ENCODE results near the gene STK24. TPM values are rescaled to one million over a fixed set of nuclear protein-coding genes. Genes with fewer than 3 reads are reported as not detected.

The STK24 gene
- total RNA-seq, 2 donors from 2014 or later = 115 to 125 TPM

DNA sequence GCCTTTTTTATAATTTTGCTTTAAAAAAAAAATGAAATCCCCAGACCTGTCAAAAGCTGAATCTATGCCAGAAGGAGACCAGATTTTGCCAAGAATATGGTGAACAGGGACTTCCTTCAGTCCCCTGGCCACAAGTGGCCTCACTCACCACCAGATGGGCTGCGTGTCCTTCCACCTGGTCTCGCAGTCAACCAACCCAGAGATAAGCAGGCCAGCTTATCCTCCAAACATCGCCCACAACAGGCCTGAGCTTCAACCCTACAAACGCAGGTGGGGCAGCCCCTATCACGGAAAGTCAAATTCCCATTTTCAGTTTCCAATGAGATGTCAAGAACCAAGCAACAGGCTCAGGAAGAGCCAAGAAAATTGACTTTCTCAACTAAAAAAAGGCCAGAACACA is 30.5 kb downstream of the STK24 start:
- TF ChIP-seq, protein P1, sequence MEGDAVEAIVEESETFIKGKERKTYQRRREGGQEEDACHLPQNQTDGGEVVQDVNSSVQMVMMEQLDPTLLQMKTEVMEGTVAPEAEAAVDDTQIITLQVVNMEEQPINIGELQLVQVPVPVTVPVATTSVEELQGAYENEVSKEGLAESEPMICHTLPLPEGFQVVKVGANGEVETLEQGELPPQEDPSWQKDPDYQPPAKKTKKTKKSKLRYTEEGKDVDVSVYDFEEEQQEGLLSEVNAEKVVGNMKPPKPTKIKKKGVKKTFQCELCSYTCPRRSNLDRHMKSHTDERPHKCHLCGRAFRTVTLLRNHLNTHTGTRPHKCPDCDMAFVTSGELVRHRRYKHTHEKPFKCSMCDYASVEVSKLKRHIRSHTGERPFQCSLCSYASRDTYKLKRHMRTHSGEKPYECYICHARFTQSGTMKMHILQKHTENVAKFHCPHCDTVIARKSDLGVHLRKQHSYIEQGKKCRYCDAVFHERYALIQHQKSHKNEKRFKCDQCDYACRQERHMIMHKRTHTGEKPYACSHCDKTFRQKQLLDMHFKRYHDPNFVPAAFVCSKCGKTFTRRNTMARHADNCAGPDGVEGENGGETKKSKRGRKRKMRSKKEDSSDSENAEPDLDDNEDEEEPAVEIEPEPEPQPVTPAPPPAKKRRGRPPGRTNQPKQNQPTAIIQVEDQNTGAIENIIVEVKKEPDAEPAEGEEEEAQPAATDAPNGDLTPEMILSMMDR (conservative IDR thresholded peaks at IDR 0.05) = peak; percentile 43
- 70 to 77% methylated on average over 5 of the region's 5 CpGs for WGBS, 2 experiments (ENCODE audit: insufficient coverage in 1 of 2, insufficient read length in 1 of 2)
- no peak overlapping the region for H3K27ac ChIP-seq (ENCODE audit: low read depth, low read length)
- H3K27me3 ChIP-seq (ENCODE audit: control insufficient read depth, insufficient read depth, low read length, poor library complexity, severe bottlenecking) = no peaks in the 10 kb centered on the region
- H3K36me3 ChIP-seq (ENCODE audit: control insufficient read depth, insufficient read depth, low read length) = peaks cover 24% of the 10 kb centered on the region
- H3K9me3 ChIP-seq (ENCODE audit: control insufficient read depth, low read length) = peaks cover 12% of the 10 kb centered on the region
- no peak for DNase-seq
- H3K9ac ChIP-seq (ENCODE audit: extremely low read depth, low read length, poor library complexity, severe bottlenecking) = no peak overlapping the region
- Mint-ChIP-seq H3K4me1 (peaks cover 60% of the 10 kb centered on the region), H3K27me3 (ENCODE audit: insufficient read depth) (no peaks in the 10 kb centered on the region), H3K36me3 (ENCODE audit: low read depth) (peaks cover 27% of the 10 kb centered on the region), H3K27ac (peak overlapping the region; percentile 80), H3K9me3 (peaks cover 7% of the 10 kb centered on the region), H3K4me3 (no peak overlapping the region)
- H3K4me3 ChIP-seq (ENCODE audit: low read length) = no peak overlapping the region
- peaks cover 16% of the 10 kb centered on the region for H3K4me1 ChIP-seq (ENCODE audit: control insufficient read depth, insufficient read depth, low read length)

DNA sequence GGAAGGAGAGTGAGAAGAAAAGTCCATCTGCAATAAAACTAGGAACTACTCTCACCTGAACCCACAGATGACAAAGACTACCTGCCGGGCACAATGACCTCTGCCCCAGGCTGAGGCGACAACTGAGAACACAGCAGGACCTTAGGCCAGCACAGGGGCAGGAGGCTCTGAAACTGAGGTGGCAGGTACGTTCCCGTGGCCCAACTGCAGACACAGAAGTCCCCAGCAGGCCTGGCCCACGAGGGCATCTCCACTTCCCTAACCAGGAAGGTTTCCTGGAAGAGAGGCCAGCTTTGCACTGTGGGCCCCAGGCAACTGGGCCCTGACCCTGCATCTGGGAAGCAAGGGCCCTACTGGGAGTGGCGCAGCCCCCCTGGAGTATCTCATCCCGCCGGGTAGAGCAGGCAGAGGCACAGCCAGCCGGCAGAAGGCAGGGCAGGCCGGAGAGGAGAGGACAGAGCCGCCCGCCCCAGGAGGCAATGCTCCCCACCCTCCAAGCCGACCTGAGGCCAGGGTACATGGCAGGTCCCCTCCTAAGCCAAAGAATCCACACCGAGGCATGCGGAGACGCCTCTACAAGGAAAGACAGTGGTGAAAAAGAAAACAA is 32.7 kb downstream of the STK24 start:
- no peak overlapping the region for H3K4me3 Mint-ChIP-seq
- peak overlapping the region; percentile 12 for H3K27ac ChIP-seq (ENCODE audit: low read depth, low read length)
- DNase-seq = peak; percentile 70
- 74 to 83% methylated on average over 4 to 16 of the region's 16 CpGs for WGBS, 2 experiments (ENCODE audit: insufficient coverage in 1 of 2, insufficient read length in 1 of 2)
- TF ChIP-seq, protein P1 (conservative IDR thresholded peaks at IDR 0.05) = no peak
- H3K27me3 ChIP-seq (ENCODE audit: control insufficient read depth, insufficient read depth, low read length, poor library complexity, severe bottlenecking) = no peaks in the 10 kb centered on the region
- H3K36me3 ChIP-seq (ENCODE audit: control insufficient read depth, insufficient read depth, low read length) = peaks cover 16% of the 10 kb centered on the region
- H3K4me3 ChIP-seq (ENCODE audit: low read length) = no peak overlapping the region
- no peak overlapping the region for H3K9ac ChIP-seq (ENCODE audit: extremely low read depth, low read length, poor library complexity, severe bottlenecking)
- peaks cover 58% of the 10 kb centered on the region for H3K4me1 Mint-ChIP-seq
- no peaks in the 10 kb centered on the region for H3K9me3 Mint-ChIP-seq
- no peaks in the 10 kb centered on the region for H3K27me3 Mint-ChIP-seq (ENCODE audit: insufficient read depth)
- peaks cover 2% of the 10 kb centered on the region for H3K9me3 ChIP-seq (ENCODE audit: control insufficient read depth, low read length)
- H3K36me3 Mint-ChIP-seq (ENCODE audit: low read depth) = peaks cover 9% of the 10 kb centered on the region
- H3K4me1 ChIP-seq (ENCODE audit: control insufficient read depth, insufficient read depth, low read length) = peaks cover 19% of the 10 kb centered on the region
- peak overlapping the region; percentile 70 for H3K27ac Mint-ChIP-seq

DNA sequence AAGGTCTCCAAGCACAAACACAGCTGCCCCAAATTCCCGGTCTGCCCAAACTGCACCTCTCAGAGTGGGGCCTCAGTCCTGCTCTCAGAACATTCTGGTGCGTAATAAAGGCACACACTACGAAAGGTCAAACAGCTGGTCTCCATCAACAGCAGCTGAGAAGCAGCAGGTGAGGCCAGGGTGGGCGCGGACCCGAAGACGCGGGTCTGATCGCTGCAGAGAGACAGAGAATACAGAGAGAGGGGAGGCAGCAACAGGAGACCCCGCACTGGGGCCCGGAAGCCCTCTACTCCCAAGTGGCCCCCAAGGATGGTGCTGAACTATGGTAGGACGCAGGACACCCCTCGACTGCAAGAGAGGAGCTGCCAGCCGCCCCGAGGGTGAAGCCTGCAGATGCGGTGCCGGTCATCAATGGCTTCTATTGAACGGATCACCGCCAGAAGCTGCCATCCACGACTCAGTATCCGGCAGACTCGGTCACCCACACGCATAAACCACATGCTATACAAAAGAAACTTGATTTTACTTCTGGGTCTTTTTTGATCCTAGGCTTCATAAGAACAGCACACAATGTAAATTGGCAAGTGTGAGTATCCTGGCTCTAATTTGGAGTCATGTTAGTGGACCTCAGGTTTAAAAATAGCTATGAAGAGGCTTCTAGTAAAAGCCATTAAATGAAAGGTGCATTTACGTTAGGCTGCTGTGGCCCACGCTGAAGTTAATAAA is 33.4 kb downstream of the STK24 start:
- Mint-ChIP-seq H3K27me3 (ENCODE audit: insufficient read depth) (no peaks in the 10 kb centered on the region), H3K4me3 (no peak overlapping the region), H3K27ac (peak overlapping the region; percentile 81), H3K4me1 (peaks cover 63% of the 10 kb centered on the region), H3K36me3 (ENCODE audit: low read depth) (peaks cover 9% of the 10 kb centered on the region), H3K9me3 (no peaks in the 10 kb centered on the region)
- no peak overlapping the region for H3K27ac ChIP-seq (ENCODE audit: low read depth, low read length)
- no peaks in the 10 kb centered on the region for H3K9me3 ChIP-seq (ENCODE audit: control insufficient read depth, low read length)
- no peak overlapping the region for H3K4me3 ChIP-seq (ENCODE audit: low read length)
- H3K4me1 ChIP-seq (ENCODE audit: control insufficient read depth, insufficient read depth, low read length) = peaks cover 19% of the 10 kb centered on the region
- no peak for DNase-seq
- 94 to 97% methylated on average over 23 to 25 of the region's 25 CpGs for WGBS, 2 experiments (ENCODE audit: insufficient coverage in 1 of 2, insufficient read length in 1 of 2)
- no peak overlapping the region for H3K9ac ChIP-seq (ENCODE audit: extremely low read depth, low read length, poor library complexity, severe bottlenecking)
- TF ChIP-seq, protein P1 (conservative IDR thresholded peaks at IDR 0.05) = no peak
- no peaks in the 10 kb centered on the region for H3K27me3 ChIP-seq (ENCODE audit: control insufficient read depth, insufficient read depth, low read length, poor library complexity, severe bottlenecking)
- peaks cover 11% of the 10 kb centered on the region for H3K36me3 ChIP-seq (ENCODE audit: control insufficient read depth, insufficient read depth, low read length)

Data from endodermal cell (in vitro differentiated cells).